ENCODE results near the gene MYOZ2. TPM values are rescaled to one million over a fixed set of nuclear protein-coding genes. Genes with fewer than 3 reads are reported as not detected.

The MYOZ2 gene
- total RNA-seq, 2 experiments from 2014 or later, result not detected

DNA sequence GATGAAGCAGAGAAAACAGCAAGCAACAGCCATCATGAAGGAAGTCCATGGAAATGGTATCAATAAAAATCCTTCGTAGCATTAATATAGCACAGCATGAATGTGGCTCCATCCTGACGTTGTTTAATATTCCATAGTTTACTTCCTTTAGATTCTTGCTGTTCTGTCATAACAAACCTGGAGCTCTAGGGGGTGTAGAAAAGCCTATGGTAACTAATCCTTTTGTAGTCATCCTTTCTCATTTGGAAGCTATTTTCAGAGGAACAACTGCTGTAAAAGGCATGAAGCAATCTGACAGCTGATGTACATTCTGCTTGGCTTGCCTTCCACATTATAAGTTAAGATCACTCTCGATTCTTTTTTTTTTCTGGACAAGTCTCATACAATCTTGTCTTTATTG lies 914 bp downstream of the MYOZ2 start:
- H3K36me3 Mint-ChIP-seq (ENCODE audit: low read depth), result no peaks in the 10 kb centered on the region
- CTCF ChIA-PET, result no interaction called here

DNA sequence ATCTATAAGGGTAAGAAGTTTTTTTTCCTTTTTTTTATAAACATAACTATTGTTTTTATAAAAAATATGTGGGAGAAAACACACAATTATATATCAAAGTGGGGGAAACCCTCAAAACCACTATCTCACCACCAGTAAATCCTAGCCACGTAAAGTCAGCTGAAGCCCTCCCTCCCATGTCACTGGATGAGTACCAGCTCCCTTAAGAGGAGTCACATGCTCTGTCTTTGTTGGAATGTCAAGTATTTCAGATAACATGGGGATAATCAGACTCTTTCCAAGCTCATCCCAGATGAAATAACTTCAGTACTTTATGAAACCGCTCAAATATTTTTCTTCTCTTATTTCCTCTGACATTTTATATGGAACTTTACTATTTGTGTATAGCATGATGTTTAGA lies 2.4 kb downstream of the MYOZ2 start:
- DNase-seq (peak in 3 of 14 experiments; percentile 15 to 24 (median 16)), ATAC-seq (ENCODE audit: poor library complexity) (no peak)
- POLR2A ChIA-PET, result interaction anchor here (1.4 kb wide), 1 partner anchor 74 kb away, joined by 5 read pairs; the partner anchor contains the start of gene USP53
- Mint-ChIP-seq H3K36me3 (ENCODE audit: low read depth) (no peaks in the 10 kb centered on the region), H3K27ac (peak overlapping the region; percentile 71), H3K4me3 (no peak overlapping the region), H3K27me3 (no peaks in the 10 kb centered on the region), H3K4me1 (ENCODE audit: low read depth) (peaks cover 36% of the 10 kb centered on the region), H3K9me3 (no peaks in the 10 kb centered on the region)
- Histone ChIP-seq H3K27me3 (ENCODE audit: control insufficient read depth in 1 of 2, insufficient read depth in 2 of 2, low read length in 2 of 2) (no peaks in the 10 kb centered on the region), H3K27ac (ENCODE audit: low read depth in 1 of 2, low read length in 2 of 2) (no peak overlapping the region), H3K4me3 (ENCODE audit: low read length) (no peak overlapping the region), H3K36me3 (ENCODE audit: insufficient read depth, low read length) (no peaks in the 10 kb centered on the region), H3K4me1 (ENCODE audit: insufficient read depth, low read length) (peaks cover 8% of the 10 kb centered on the region), H3K9me3 (ENCODE audit: control insufficient read depth in 1 of 2, insufficient read depth in 1 of 2, low read length in 2 of 2) (no peaks in the 10 kb centered on the region)
- CTCF ChIA-PET, result no interaction called here
- intact Hi-C loops (cut with DNase I, micrococcal nuclease), result no loop called here
- TF ChIP-seq, protein P1, sequence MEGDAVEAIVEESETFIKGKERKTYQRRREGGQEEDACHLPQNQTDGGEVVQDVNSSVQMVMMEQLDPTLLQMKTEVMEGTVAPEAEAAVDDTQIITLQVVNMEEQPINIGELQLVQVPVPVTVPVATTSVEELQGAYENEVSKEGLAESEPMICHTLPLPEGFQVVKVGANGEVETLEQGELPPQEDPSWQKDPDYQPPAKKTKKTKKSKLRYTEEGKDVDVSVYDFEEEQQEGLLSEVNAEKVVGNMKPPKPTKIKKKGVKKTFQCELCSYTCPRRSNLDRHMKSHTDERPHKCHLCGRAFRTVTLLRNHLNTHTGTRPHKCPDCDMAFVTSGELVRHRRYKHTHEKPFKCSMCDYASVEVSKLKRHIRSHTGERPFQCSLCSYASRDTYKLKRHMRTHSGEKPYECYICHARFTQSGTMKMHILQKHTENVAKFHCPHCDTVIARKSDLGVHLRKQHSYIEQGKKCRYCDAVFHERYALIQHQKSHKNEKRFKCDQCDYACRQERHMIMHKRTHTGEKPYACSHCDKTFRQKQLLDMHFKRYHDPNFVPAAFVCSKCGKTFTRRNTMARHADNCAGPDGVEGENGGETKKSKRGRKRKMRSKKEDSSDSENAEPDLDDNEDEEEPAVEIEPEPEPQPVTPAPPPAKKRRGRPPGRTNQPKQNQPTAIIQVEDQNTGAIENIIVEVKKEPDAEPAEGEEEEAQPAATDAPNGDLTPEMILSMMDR (IDR thresholded peaks at IDR 0.05), result no peak

More for the DNA sequence above, 914 bp downstream of the MYOZ2 start:
- H3K4me1 Mint-ChIP-seq (ENCODE audit: low read depth), result peaks cover 36% of the 10 kb centered on the region
- H3K27me3 Mint-ChIP-seq, result no peaks in the 10 kb centered on the region
- DNase-seq (no peak), ATAC-seq (ENCODE audit: poor library complexity) (no peak)
- no peaks in the 10 kb centered on the region for H3K9me3 Mint-ChIP-seq
- Histone ChIP-seq H3K36me3 (ENCODE audit: insufficient read depth, low read length) (no peaks in the 10 kb centered on the region), H3K27me3 (ENCODE audit: control insufficient read depth in 1 of 2, insufficient read depth in 2 of 2, low read length in 2 of 2) (no peaks in the 10 kb centered on the region), H3K4me3 (ENCODE audit: low read length) (no peak overlapping the region), H3K4me1 (ENCODE audit: insufficient read depth, low read length) (peaks cover 8% of the 10 kb centered on the region), H3K9me3 (ENCODE audit: control insufficient read depth in 1 of 2, insufficient read depth in 1 of 2, low read length in 2 of 2) (no peaks in the 10 kb centered on the region), H3K27ac (ENCODE audit: low read depth in 1 of 2, low read length in 2 of 2) (no peak overlapping the region)
- no peak overlapping the region for H3K4me3 Mint-ChIP-seq
- H3K27ac Mint-ChIP-seq, result no peak overlapping the region
- TF ChIP-seq, protein P1 (IDR thresholded peaks at IDR 0.05), result no peak
- intact Hi-C loops (cut with DNase I, micrococcal nuclease), result no loop called here
- POLR2A ChIA-PET, result no interaction called here

DNA sequence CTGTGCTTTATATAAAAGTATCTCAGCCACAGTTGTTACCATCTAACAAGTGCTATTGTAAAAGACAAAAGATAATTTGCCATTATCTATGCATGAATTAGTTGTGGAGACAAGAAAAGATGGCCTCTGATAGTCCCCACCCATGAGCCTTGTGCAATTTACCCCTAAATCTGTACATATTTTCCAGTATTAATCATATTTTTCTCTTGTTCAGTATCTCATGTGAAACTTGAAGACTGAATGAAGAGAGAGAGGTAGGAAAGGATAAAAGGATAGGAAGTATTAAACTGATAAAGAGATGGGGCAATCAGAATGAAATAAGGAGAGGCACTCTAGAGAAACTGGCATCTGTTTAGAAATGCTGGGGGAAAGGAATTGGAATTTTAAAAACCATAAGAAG lies 3.7 kb downstream of the MYOZ2 start:
- H3K4me1 Mint-ChIP-seq (ENCODE audit: low read depth), result peaks cover 36% of the 10 kb centered on the region
- peak overlapping the region; percentile 71 for H3K27ac Mint-ChIP-seq
- DNase-seq (no peak), ATAC-seq (ENCODE audit: poor library complexity) (no peak)
- no peaks in the 10 kb centered on the region for H3K9me3 Mint-ChIP-seq
- no peaks in the 10 kb centered on the region for H3K27me3 ChIP-seq (ENCODE audit: control insufficient read depth in 1 of 2, insufficient read depth in 2 of 2, low read length in 2 of 2)
- intact Hi-C loops (cut with DNase I, micrococcal nuclease), result no loop called here
- no peaks in the 10 kb centered on the region for H3K36me3 Mint-ChIP-seq (ENCODE audit: low read depth)
- peak overlapping the region; percentile 13 for H3K4me3 ChIP-seq (ENCODE audit: low read length)
- TF ChIP-seq, protein P1 (IDR thresholded peaks at IDR 0.05), result no peak
- peaks cover 8% of the 10 kb centered on the region for H3K4me1 ChIP-seq (ENCODE audit: insufficient read depth, low read length)
- CTCF ChIA-PET, result interaction anchor here (1.1 kb wide), 1 partner anchor 10 kb away, joined by 3 read pairs; no protein-coding TSS in a partner anchor
- peak overlapping the region in 1 of 2 donors; percentile 42 for H3K27ac ChIP-seq (ENCODE audit: low read depth in 1 of 2, low read length in 2 of 2)
- H3K9me3 ChIP-seq (ENCODE audit: control insufficient read depth in 1 of 2, insufficient read depth in 1 of 2, low read length in 2 of 2), result no peaks in the 10 kb centered on the region
- POLR2A ChIA-PET, result interaction anchor here (0.6 to 1.7 kb wide), 4 partner anchors 9 to 160 kb away, joined by 3 to 15 read pairs (median 3); partner anchors contain the start of gene USP53
- H3K27me3 Mint-ChIP-seq, result no peaks in the 10 kb centered on the region
- H3K4me3 Mint-ChIP-seq, result peak overlapping the region; percentile 68
- H3K36me3 ChIP-seq (ENCODE audit: insufficient read depth, low read length), result no peaks in the 10 kb centered on the region
